Stimulated activated naive B cell treated with anti-CD40 and anti-IgM and Interleukin-4, amounts not matched to agents 10 μg/mL and 1 μg/mL and 100 μg/mL, for 72 hours (primary cell): ENCODE data around the gene IQCF2.
"Not testable (repeated sequence)": the region's sequence is repeated elsewhere in the genome, so short reads cannot be mapped to it uniquely, and the experiment has no call there.

Experiments used
- ATAC-seq, 2 donors: fragments of 150-1000 bp; cut with Tn5 transposase; replicated peaks; 2 replicates each; pipeline ENCODE4 v1.10.0; 2021; ENCODE audit warnings: moderate library complexity in 1 of 2
- DNase-seq: peaks from one replicate; pipeline ENCODE4 v3.0.0; 2021
- H3K27ac Mint-ChIP-seq: one replicate; pipeline ENCODE4 v1.8.0; 2022; ENCODE audit warnings: mild to moderate bottlenecking, mixed read lengths
- H3K27me3 Mint-ChIP-seq, 2 donors: one replicate each; pipeline ENCODE4 v1.8.0; 2022; ENCODE audit warnings: mixed read lengths in 2 of 2
- H3K36me3 Mint-ChIP-seq, 2 donors: one replicate each; pipeline ENCODE4 v1.8.0; 2022; ENCODE audit warnings: mixed read lengths in 2 of 2, mild to moderate bottlenecking in 1 of 2
- H3K4me1 Mint-ChIP-seq, 2 donors: one replicate each; pipeline ENCODE4 v1.8.0; 2022; ENCODE audit warnings: mixed read lengths in 2 of 2, mild to moderate bottlenecking in 1 of 2
- H3K4me3 Mint-ChIP-seq, 2 donors: one replicate each; pipeline ENCODE4 v1.8.0; 2022; ENCODE audit warnings: mild to moderate bottlenecking in 2 of 2, mixed read lengths in 2 of 2, moderate library complexity in 1 of 2
- H3K9me3 Mint-ChIP-seq, 2 donors: one replicate each; pipeline ENCODE4 v1.8.0; 2022; ENCODE audit warnings: mixed read lengths in 2 of 2, mild to moderate bottlenecking in 1 of 2

IQCF2 gene

GRCh38 chr3:51894939-51895338 lies 33.5 kb downstream of the IQCF2 start:
- Mint-ChIP-seq H3K36me3 (no peaks in the 10 kb centered on the region), H3K4me3 (no peak overlapping the region), H3K4me1 (no peaks in the 10 kb centered on the region), H3K27ac (no peak overlapping the region), H3K9me3 (no peaks in the 10 kb centered on the region), H3K27me3 (peaks cover 45 to 49% of the 10 kb centered on the region in 2 donors)
- DNase-seq (no peak), ATAC-seq (no peak)

- ATAC-seq (no peak), DNase-seq (no peak)
- Mint-ChIP-seq H3K4me3 (no peak overlapping the region), H3K4me1 (no peaks in the 10 kb centered on the region), H3K36me3 (no peaks in the 10 kb centered on the region), H3K9me3 (no peaks in the 10 kb centered on the region), H3K27me3 (peaks cover 37 to 43% of the 10 kb centered on the region in 2 donors), H3K27ac (no peak overlapping the region)
Observed at GRCh38 chr3:51896607-51897305, 35.3 kb downstream of the IQCF2 start.

- no peak for ATAC-seq
- Mint-ChIP-seq H3K27ac (no peak overlapping the region), H3K4me3 (no peak overlapping the region), H3K36me3 (no peaks in the 10 kb centered on the region), H3K4me1 (no peaks in the 10 kb centered on the region), H3K27me3 (peaks cover 33 to 40% of the 10 kb centered on the region in 2 donors), H3K9me3 (no peaks in the 10 kb centered on the region)
- no peak for DNase-seq
Observed at GRCh38 chr3:51897391-51897790, 36.0 kb downstream of the IQCF2 start.

DNA sequence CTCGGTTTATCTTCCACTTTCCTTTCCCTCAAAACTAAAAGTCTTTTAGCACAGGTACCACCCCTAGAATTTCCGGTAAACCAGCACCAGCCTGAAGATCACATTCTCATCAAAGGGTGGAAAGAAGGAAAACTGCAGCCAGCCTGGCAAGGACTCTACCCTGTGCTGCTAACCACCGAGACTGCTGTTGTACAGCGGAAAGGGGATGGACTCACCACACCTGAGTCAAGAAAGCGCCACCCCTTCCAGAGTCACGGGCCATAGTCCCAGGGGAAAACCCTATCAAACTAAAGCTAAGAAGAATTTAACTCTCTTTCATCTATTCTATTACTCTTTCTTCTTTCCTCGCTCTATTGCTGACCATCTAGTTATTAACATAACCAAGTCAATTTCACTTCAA lies 38.6 kb downstream of the IQCF2 start:
- not testable (repeated sequence) for H3K4me1 Mint-ChIP-seq, H3K4me3 Mint-ChIP-seq, DNase-seq, H3K9me3 Mint-ChIP-seq, H3K27ac Mint-ChIP-seq, ATAC-seq, H3K36me3 Mint-ChIP-seq
- H3K27me3 Mint-ChIP-seq: peaks cover 37 to 47% of the 10 kb centered on the region in 2 donors

- H3K27me3 Mint-ChIP-seq: peaks cover 36 to 47% of the 10 kb centered on the region in 2 donors
- not testable (repeated sequence) for H3K9me3 Mint-ChIP-seq, H3K27ac Mint-ChIP-seq
Observed at GRCh38 chr3:51902361-51902760, 40.9 kb downstream of the IQCF2 start.

GRCh38 chr3:51904034-51904823 lies 42.8 kb downstream of the IQCF2 start:
- H3K4me1 Mint-ChIP-seq: no peaks in the 10 kb centered on the region
- H3K9me3 Mint-ChIP-seq: peaks cover 17 to 19% of the 10 kb centered on the region in 2 donors
- H3K27ac Mint-ChIP-seq: no peak overlapping the region
- H3K27me3 Mint-ChIP-seq: peaks cover 44 to 58% of the 10 kb centered on the region in 2 donors
- H3K4me3 Mint-ChIP-seq: no peak overlapping the region
- no peak for ATAC-seq
- DNase-seq: no peak
- H3K36me3 Mint-ChIP-seq: peaks cover 8 to 10% of the 10 kb centered on the region in 2 donors

More at GRCh38 chr3:51902361-51902760, 40.9 kb downstream of the IQCF2 start:
- H3K4me3 Mint-ChIP-seq, H3K4me1 Mint-ChIP-seq, H3K36me3 Mint-ChIP-seq, ATAC-seq, DNase-seq: not testable (repeated sequence)

DNA sequence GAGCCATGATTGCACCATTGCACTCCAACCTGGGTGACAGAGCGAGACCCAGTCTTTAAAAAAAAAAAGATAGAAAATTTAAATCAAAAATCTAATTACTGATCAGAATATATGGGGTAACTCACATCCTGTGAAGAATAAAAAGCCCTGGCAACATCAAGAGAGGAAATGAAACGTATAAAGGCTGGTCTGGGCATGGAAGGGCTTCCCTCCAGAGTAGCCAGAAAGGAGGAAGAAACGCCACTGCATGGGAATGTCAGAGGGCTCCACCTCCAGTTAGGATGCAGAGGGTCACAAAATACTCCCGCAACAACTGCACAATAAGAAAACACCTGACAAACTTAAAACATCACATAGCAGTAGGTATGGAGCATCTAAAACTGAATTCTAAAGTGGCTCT lies 46.6 kb downstream of the IQCF2 start:
- DNase-seq (no peak), ATAC-seq (no peak)
- Mint-ChIP-seq H3K36me3 (peaks cover 9 to 10% of the 10 kb centered on the region in 2 donors), H3K27ac (no peak overlapping the region), H3K27me3 (peaks cover 32 to 49% of the 10 kb centered on the region in 2 donors), H3K4me1 (no peaks in the 10 kb centered on the region), H3K9me3 (peaks cover 18 to 21% of the 10 kb centered on the region in 2 donors), H3K4me3 (no peak overlapping the region)
